GM21528 (cell line): Measurements from ENCODE around the gene SLC24A1.
A peak's percentile ranks its signal among the peaks of the same experiment; 100 is the strongest.

Experiments
- ATAC-seq: cut with Tn5 transposase; IDR thresholded peaks from one replicate; pipeline ENCODE4 v1.9.1; 2021; ENCODE audit warnings: mild to moderate bottlenecking, moderate library complexity; ENCODE audit not compliant: unreplicated experiment, low FRiP score

Gene SLC24A1

DNA sequence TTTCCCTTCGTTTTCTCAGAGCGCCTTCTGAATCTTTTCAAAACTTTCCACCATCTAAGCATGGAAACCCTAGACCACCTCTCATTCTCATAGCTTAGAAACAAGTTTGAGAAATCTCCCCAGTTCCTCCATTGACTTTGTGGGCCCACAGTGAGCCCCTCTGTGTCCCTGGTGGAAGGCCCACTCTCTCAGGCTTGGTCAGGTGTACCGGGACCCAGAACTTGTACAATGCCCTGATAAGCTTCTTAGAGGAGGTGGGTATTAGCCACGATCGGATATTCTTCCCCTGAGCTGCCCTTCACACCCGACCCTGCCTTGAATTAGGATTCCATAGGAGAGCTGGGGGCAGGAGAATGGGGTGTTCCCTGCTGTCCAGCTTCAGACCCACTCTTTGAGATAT, at the start of gene SLC24A1:
TSS of gene SLC24A1 (plus strand) at position 301 of the 400 bp plus-strand sequence. CDS start 2,143 bp downstream, outside the sequence.
- ATAC-seq: no peak

DNA sequence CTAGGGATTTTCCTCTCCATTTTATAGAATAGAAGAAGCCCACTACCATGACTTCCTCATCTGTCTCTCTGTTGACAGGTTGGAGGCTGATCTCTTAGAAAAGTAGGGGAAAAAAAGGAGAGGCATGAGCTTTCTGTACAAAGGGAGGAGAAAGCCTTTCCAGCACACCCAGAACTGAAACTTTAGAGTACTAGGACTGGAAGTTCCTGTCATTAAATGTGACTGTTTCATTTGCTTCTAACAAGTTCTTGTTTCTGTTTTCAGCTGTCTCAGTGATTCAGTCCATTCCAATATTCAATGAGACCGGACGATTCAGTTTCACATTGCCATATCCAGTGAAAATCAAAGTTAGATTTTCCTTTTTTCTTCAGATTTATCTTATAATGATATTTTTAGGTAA, 49.8 kb upstream of the SLC24A1 start:
- ATAC-seq: no peak

DNA sequence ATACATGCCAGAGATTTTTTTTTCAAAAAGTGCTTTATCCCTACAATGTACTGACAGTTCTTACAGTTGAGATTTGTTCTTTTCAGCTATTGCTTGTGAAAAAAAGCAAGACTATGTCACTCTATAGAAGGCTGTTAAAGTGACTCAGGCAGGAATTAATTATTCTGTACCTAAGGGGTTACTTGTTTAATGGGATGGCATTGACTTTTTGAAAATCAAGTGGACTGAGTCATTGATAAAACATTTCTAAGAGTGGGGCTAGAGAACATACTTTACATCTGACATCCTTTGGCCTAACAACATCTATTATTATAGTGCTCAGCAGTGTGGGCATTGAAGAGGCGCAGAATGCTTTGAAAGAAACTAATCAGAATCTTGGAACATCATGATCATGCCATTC, 45.1 kb upstream of the SLC24A1 start:
- ATAC-seq: no peak

DNA sequence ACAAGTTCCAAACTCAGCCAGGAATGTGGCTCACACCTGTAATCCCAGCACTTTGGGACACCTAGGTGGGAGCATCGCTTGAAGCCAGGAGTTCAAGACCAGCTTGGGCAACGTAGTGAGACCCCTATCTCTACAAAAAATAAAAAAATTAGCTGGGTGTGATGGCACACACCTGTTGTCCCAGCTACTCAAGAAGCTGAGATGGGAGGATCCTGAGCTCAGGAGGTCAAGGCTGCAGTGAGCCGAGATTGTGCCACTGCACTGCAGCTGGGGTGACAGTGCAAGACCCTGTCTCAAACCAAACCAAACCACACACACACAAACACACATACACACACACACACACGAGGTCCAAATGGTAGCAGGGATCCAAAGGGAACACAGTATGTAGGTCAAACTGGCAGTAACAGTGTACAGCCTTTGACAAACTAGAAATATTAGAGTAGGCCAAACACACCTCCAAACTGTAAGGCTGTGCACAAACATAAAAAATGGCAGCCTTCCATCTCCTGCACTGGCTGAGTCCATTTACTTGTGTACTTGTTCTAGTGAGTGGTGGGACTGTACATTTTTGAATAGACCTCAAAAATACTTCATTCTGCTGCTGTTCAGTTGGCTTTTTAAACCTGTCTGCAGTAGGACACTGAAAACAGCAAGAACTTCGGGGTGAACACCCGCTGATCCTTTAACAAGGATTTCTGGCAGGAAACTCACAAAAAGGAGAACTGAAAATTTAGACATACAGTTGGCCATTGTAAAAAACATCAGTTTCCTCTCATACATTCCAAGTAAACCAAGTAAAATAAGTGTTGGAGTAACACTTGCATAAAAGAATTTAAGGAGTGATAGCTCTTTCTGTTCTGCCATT, 44.4 kb upstream of the SLC24A1 start:
- no peak for ATAC-seq

DNA sequence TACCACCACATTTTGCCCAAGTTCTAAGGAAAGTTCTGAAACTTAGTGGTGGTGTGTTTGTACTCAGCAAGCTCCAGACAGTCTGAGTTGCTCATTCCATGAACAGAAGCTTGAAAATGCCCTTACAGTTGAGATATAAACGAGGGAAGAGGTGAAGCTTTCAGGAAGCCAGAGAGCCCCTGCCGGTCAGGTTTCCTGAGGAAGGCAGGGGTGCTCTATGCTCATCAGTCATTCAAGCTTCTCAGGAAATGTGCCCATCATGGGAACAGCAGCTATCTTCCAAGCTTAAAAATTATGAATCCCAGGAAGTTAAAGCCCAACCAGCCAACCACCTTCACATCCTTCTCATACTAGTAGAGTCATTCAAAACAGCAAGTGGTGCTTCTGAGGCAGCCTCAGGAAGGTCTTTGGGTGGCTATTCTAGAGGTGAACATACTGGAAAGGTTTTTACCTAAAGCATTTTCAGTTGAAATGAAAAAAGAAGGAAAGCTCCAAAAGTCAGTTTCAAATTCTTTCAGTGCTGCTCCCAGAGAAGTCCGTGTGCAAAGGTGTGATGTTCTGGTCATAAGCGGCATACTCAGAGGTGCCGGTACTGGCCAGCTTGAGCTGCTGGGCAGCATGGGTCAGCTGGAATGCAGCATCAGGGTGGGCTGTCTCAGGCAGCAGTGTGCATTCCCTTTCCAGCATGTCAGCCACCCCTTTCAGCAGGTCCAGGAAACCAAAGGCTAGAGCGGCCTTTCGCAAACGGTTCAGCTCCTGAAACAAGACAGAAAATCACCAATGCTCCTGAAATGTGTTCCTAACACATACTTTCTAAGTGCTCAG, 42.6 kb upstream of the SLC24A1 start:
- ATAC-seq: no peak

DNA sequence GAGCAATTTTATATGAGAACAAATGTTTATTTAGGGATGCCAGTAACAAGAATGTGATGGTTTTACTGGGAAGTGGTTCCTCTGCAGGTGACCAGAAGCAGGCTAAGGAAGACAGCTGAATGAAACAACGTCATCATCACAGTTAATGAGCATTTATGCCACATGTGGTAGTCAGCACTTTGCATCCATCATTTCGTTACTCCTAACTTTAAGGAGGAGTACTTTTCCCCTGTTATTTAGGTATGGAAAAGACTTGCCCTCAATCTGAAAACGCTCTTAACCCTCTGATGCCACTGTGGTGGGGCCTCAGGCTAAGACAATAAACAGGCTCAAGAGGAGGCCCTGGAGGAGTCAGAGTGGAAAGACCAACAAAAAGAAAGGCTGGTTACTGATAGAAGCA, 42.0 kb upstream of the SLC24A1 start:
- no peak for ATAC-seq

DNA sequence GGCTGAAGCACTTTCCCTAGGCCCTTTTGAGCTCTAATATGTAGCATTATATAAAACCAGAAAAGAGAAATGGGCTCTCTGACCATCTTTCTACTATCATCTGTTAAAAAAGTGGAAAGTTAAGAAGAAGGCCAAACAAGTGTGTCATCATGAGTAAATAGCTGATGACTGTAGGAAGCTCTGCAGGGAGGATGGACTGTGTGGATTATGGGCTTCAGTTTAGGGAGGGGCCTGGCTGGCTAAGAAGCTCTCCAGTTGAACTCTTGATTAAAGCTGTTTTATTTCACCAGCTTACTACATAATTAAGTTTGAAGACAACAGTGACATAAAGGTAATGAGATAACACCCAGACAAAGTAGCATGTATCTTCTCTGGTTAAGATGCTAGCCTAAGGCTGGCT, 41.5 kb upstream of the SLC24A1 start:
- no peak for ATAC-seq

DNA sequence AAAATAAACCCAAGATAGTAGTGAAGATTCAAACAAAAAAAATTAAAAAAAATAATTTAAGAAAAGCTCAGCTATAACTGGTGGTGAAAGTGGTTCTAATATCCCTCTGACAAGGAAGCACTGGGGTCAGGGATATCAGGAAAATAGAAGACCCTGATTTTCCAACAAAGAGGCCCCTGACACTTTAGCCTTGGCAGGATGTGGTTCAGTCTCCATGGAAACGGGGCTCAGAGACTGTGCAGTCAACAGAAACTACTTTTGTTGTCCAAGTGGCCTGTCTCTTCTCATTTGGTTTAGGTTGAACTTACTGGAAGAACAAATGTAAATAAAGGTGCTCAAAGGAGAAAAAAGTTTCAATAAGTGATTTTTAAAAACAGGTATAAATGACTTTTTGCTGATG, 38.0 kb upstream of the SLC24A1 start:
- no peak for ATAC-seq

DNA sequence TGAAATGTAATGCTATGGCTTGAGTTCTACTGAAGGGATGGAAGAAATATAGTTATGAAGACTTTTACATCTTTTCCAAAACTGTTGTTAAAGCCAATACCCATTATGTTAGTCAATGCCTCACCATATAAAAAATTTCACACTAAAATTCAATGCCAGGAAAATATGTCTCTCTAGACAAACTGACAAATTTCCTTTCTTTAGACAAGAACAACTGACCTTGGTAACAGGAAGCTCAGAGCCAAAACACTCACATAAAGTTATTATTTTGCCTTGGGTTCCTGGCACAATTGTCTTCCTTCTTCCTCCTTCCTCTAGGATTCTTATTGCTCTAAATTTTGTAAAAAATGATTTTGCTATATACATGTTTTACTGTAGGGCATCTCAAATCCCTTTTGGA, 37.5 kb upstream of the SLC24A1 start:
- ATAC-seq: no peak

DNA sequence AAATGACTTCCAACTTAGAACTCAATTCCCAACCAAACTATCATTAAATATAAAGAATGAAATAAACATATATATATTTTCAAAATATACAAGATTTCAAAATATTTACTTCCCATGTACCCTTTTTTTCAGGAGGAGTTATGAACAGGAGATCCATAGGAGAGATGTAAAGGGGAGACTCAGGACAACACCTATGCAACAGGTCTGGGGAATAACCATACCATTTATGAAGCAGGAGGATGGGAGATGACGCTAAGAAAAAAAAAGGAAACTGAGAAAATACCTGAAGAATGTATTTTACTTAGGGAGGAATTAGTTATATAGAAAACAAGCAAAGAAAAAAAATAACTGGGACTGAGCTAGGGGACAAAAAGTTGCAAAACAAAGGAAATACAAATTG, 34.6 kb upstream of the SLC24A1 start:
- ATAC-seq: no peak

DNA sequence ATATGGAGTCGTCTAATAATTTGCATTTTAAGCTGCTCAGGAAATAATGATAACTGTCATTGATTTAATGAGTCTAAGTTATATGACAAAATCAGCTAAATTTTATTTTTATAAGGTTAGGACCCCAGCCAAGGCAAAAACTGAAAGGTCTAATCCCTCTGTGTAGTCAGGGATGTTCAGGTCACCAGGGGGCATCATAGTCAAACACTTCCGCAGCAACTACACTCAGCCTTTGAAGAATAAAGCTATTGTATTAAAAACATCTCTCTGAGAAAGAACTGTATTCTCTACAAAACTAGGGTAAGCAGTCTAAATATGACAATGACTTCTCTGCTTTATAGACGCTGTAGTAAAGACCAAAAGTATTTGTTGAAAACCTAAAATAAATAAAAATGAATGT, 25.8 kb upstream of the SLC24A1 start:
- no peak for ATAC-seq

DNA sequence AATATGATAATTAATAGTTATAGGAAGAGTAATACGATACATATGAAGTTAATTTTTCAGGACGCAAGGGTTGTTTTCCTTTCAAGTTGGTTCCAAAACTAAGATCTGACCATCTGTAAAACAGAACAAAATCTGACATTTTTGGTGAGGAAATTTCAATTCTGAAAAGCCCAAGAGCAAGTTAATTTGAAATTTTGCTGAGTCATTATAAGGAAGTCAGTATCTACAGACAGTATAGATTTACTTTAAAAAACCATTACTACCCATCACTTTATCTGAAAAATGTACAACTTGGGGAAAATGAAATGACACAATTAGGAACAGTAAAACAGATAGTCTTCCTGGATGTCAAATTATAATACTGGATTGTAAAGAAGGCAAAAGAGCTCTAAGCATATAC, 23.3 kb upstream of the SLC24A1 start:
- ATAC-seq: no peak

DNA sequence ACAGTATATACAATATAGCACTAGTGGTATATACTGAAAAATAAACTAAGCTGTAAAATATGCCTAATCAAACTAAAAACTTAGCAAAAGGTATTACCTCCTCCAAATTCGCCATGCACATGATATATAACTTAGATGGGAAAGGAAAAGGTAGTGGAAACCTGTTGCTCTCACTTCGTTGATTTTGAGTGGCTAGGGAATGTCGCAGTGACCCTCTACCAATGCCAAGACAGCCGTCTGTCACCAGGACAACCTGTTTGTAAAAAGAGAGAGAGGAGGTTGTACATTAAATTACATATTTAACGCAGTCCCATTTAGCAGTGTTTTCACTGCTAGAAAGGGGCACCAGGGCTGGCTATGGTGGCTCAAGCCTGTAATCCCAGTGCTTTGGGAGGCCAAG, 22.1 kb upstream of the SLC24A1 start:
- no peak for ATAC-seq

DNA sequence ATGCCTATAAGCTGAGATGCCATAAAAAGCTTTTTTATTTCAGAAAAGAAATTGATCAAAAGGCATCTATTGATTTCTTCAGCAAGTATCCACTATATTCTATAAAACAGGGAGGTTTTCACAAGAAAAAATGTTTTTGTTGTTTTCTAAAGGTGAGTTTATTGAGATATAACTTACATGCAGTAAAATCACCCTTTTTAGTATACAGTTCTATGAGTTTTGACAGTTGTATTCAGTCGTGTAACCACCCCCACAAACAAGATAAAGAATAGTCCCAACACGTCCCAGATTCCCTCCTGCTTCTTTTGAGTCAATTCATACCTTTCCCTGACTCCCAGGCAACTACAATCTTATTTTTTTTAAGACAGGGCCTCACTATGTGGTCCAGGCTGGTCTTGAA, 18.6 kb upstream of the SLC24A1 start:
- ATAC-seq: no peak

DNA sequence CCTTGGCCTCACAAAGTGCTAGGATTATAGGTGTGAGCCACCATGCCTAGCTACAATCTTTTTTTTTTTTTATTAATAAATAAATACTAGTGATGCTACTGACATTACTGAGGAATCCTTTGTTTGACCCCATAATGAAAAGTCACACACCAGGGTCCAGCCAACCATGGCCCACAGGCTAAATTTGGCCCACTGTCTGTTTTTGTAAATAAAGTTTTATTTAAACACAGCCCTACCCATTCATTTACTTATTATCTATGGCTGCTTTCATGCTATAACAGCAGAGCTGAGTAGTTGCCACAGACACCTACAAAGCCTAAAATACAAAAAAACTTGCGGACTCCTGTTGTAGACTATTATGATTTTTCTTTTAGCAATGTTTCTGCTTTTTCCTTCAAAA, 18.2 kb upstream of the SLC24A1 start:
- ATAC-seq: no peak

DNA sequence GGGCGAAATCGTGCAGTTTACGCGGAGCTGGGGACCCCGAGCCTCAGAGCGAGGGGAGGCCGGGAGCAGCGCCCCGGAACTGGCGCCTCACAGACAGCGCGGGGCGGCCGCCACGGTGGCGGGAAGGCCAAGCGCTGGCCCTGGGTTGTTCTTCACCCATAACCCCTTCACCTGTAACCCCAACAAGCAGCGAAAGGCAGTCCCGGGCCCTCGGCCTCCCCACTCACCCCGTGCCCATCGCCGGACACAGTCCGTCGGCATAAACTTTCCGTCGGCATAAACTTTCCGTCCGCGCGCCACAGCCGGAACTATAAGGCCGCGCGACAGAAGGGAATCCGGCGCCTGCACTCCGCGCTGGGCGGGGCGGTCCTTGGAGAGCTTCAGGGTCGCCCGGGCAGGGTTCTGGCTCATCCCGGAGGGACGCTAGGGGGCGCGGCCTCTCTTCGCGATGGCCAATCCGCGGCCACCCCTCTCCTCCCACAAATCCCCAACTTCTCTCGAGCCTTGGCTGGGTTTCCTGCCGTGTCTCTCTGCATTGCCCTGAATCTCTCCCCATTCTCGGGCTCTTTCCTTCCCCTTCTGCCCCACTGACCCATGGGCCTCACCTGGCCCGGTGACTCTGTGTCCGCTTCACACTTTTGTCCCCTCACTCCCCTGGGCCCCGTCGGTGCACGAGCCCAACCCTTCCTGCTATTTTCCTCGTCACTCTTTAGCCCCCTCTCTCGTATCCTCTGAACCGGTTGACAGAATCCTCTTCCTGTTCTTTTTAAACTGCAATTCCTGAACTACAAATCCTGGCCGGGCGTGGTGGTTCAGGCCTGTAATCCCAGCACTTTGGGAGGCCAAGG, 10.6 kb upstream of the SLC24A1 start, which contains the start of gene INTS14:
TSS of gene INTS14 (minus strand) at position 261 of the 848 bp plus-strand sequence. CDS start 3,751 bp downstream, outside the sequence.
- ATAC-seq: peak; percentile 90

DNA sequence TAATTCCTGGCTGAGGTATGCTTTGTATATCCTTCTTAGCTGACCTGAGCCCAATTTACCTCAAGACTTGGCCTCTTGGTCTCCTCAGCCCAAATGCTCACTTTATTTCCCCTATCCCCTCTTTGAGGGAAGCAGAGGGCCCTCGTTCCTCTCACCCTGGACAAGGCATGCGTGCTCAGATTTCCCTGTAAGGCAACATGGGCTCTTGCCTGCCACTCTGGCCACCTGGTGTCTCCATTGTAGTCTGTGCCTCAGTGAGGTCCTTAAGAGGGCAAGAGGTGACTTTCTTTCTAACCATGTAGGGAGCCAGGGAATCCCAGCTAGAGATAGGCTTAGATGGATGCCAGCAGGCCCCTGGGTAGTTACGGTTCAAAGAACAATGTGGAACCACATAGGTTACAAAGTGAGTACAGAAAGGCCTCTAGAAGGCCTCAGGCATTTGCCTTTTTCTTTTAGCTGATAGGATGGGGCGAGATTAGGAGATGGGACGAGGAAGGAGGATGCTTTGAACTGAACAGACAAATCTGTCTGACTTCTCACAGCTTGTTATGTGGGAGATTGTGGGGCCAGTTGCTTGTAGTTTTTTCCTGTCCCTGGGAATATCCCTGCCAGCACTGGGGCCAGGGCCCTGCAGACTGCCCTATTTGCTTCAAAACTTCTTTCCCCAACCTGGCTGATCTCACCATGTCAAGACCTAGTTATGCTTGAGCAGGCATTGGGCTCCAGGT, 9.7 kb upstream of the SLC24A1 start:
- ATAC-seq: no peak

DNA sequence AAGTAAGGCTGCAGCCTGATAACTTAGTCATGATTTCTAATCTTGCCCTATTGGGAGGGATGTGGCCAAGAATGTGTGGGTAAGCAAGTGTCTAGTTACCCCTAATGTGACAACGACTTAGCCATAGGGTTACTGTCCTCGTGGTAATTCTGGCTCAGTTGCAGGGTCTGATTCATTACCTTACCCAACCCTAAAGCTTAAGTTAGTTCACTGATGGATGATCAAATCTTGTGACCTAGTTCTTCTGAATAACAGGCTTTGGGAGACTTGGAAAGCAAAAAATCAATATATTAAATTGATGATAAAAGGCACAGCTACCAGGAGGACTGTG, 9.2 kb upstream of the SLC24A1 start:
- ATAC-seq: no peak

DNA sequence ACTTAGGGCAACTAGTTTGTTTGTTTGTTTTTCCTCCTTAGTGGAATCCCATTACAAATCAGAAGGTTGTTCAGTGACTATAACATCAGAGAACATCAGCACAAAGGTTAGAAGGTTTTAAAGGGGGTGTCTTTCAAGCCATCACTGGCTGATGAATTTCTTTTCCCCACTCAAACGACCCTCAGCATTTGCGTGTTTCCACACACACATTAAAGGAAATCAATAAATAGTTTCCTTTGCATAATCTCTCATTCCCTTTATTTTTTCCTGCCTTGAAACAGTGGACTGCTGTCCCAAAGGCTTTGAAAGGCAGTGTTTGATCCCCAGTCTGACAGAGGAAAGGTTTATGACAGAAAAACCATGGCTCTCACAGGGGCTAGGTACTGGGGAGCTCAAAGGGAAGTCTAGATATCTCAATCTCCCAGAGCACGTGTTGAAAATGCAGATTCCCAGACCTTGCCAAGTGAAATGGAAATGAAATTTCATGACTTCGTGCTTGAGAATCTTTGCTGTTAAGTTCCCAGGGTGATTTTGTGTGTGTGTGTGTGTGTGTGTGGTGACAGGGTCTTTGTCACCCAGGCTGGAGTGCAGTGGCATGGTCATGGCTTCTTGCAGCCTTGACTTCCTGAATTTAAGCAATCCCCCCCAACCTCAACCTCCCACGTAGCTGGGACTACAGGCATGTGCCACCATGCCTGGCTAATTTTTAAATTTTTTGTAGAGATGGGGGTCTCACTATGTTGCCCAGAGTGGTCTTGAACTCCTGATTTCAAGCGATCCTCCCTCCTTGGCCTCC, 8.6 kb upstream of the SLC24A1 start:
- ATAC-seq: no peak
